GM12872 (cell line): Measurements from ENCODE around the gene SPRYD3.

Experiments used
- CTCF ChIP-seq: IDR thresholded peaks from 3 replicates; pipeline ENCODE4 v1.5.1; 2011; ENCODE audit warnings: low read depth, mild to moderate bottlenecking, low read length, moderate library complexity; ENCODE audit not compliant: insufficient read depth

SPRYD3 gene

DNA sequence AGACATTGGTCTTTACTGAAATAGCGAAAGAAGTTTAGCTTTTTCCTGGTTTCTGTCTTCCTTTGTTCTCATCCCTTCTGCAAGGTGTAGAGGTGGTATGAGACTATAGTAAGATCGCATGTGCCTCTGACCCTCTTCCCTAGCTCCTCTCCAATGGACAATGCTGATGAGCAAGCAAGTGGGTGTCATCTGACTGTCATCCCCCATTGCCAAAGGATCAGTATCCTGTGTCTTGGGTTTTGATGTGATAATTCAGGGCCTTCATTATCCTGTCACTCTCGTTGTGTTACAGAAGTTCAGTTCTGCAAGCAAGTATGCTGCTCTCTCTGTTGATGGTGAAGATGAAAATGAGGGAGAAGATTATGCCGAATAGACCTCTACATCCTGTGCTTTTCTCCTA, 39.3 kb downstream of the SPRYD3 start:
- no peak for TF ChIP-seq CTCF

DNA sequence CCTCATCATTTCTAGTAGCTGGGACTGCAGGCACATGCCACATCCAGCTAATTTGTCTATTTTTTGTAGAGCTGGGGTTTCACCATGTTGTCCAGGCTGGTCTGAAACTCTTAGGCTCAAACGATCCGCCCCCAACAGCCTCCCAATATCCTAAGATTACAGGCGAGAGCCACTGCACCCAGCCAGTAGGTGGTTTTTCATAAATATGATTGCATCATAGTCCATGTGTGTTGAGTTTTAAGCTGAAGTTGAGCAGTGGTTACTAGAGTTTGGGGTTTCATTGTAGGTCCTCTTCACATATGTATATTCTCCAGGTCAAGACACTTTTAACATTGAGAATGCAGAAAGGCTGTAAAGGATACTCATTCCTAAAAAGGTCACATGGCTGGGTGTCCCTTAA, 42.4 kb downstream of the SPRYD3 start:
- TF ChIP-seq CTCF: no peak

GRCh38 chr12:53034459-53034858, 44.7 kb downstream of the SPRYD3 start:
- no peak for TF ChIP-seq CTCF

GRCh38 chr12:53031616-53032015, 47.6 kb downstream of the SPRYD3 start:
- no peak for TF ChIP-seq CTCF

- TF ChIP-seq CTCF: no peak
These were observed 53.9 kb downstream of the SPRYD3 start for GRCh38 chr12:53025250-53025649.

DNA sequence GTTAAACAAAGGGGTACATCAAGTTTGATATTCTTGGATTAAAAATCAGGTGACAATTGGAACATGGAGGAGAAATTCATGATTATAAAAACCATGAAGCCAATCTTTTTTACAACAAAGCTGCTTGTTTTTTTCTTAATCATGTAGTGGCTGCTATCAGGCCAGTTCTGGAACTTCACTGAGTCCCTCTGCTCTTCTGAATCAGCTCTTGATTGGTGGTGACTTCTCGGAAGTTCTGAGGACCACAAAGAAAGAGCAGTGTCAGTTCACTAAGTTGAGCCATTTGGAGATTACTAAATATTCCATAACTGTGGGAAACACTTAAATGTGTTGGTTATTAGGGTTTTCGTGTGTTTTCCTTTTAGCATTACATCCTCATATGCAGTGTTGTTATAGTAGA, 64.5 kb downstream of the SPRYD3 start:
- no peak for TF ChIP-seq CTCF
